PFSK-1 (cell line): Measurements from ENCODE around the gene MGAT3. TPM values are rescaled to one million over a fixed set of nuclear protein-coding genes. Genes with fewer than 3 reads are reported as not detected.

Experiments
- FOXP2 ChIP-seq: optimal IDR thresholded peaks from 2 replicates; pipeline ENCODE3; 2011; ENCODE audit warnings: borderline replicate concordance, control low read depth, inconsistent platforms; ENCODE audit not compliant: insufficient read depth; ENCODE audit errors: extremely low read length, extremely low read depth
- POLR2AphosphoS5 ChIP-seq: IDR thresholded peaks from 2 replicates; pipeline ENCODE4 v1.6.1; 2012; ENCODE audit warnings: low read depth, mild to moderate bottlenecking, control low read depth, low read length, moderate library complexity
- SIN3A ChIP-seq: IDR thresholded peaks from 2 replicates; pipeline ENCODE4 v1.6.1; 2012; ENCODE audit warnings: mild to moderate bottlenecking, low read length, moderate library complexity, borderline replicate concordance; ENCODE audit not compliant: insufficient read depth
- TAF1 ChIP-seq: IDR thresholded peaks from 2 replicates; pipeline ENCODE4 v1.6.1; 2012; ENCODE audit warnings: low read length, control low read depth, borderline replicate concordance; ENCODE audit not compliant: insufficient read depth
- polyA plus RNA-seq: library from polyadenylated mRNA; unstranded; fragments of >200 nt; gene quantifications from one replicate; pipeline ENCODE4 v1.2.1, GENCODE V29; 2012; ENCODE audit warnings: low read depth, missing spikeins; ENCODE audit not compliant: insufficient read length
- TF ChIP-seq, protein P1 (sequence below), 2 experiments: IDR thresholded peaks; 2 replicates each; pipeline versions ENCODE4 v1.6.1 to v1.8.0; 2011 to 2012; ENCODE audit warnings: low read depth in 2 of 2, low read length in 2 of 2, control low read depth in 1 of 2, inconsistent platforms in 1 of 2, mild to moderate bottlenecking in 1 of 2, moderate library complexity in 1 of 2; ENCODE audit not compliant: insufficient read depth in 1 of 2

MGAT3 gene, protein sequence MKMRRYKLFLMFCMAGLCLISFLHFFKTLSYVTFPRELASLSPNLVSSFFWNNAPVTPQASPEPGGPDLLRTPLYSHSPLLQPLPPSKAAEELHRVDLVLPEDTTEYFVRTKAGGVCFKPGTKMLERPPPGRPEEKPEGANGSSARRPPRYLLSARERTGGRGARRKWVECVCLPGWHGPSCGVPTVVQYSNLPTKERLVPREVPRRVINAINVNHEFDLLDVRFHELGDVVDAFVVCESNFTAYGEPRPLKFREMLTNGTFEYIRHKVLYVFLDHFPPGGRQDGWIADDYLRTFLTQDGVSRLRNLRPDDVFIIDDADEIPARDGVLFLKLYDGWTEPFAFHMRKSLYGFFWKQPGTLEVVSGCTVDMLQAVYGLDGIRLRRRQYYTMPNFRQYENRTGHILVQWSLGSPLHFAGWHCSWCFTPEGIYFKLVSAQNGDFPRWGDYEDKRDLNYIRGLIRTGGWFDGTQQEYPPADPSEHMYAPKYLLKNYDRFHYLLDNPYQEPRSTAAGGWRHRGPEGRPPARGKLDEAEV
- 0.72 TPM for polyA plus RNA-seq

GRCh38 chr22:39456522-39457197 is at the start of gene MGAT3:
Gene MGAT3 (plus strand): TSS chr22:39457012. CDS start chr22:39487348, 30,336 bp downstream.
- no peak for TF ChIP-seq TAF1
- TF ChIP-seq, protein P1, sequence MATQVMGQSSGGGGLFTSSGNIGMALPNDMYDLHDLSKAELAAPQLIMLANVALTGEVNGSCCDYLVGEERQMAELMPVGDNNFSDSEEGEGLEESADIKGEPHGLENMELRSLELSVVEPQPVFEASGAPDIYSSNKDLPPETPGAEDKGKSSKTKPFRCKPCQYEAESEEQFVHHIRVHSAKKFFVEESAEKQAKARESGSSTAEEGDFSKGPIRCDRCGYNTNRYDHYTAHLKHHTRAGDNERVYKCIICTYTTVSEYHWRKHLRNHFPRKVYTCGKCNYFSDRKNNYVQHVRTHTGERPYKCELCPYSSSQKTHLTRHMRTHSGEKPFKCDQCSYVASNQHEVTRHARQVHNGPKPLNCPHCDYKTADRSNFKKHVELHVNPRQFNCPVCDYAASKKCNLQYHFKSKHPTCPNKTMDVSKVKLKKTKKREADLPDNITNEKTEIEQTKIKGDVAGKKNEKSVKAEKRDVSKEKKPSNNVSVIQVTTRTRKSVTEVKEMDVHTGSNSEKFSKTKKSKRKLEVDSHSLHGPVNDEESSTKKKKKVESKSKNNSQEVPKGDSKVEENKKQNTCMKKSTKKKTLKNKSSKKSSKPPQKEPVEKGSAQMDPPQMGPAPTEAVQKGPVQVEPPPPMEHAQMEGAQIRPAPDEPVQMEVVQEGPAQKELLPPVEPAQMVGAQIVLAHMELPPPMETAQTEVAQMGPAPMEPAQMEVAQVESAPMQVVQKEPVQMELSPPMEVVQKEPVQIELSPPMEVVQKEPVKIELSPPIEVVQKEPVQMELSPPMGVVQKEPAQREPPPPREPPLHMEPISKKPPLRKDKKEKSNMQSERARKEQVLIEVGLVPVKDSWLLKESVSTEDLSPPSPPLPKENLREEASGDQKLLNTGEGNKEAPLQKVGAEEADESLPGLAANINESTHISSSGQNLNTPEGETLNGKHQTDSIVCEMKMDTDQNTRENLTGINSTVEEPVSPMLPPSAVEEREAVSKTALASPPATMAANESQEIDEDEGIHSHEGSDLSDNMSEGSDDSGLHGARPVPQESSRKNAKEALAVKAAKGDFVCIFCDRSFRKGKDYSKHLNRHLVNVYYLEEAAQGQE (IDR thresholded peaks at IDR 0.05; ENCODE audit: insufficient read depth in 1 of 2, low read depth in 2 of 2, low read length in 2 of 2) = no peak
- no peak for TF ChIP-seq FOXP2
- TF ChIP-seq POLR2AphosphoS5 = no peak
- TF ChIP-seq SIN3A = no peak

DNA sequence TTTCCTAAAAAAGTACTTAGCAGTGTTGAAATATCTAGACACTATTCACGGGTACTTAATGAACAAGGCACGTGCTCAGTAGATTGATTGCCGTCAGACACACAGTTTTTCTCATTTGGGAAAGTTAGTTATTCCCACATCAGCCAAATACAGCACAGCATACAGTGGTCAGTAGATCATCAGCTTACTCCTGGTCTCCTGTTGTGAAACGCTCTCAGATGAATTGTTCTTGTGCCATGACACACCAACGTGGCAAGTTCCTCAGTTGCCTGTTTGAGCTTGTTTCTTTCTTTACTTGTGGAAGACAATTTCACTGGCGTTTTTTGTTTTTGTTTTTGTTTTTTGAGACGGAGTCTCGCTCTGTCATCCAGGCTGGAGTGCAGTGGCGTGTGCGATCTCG is 48.6 kb upstream of the MGAT3 start:
- TF ChIP-seq POLR2AphosphoS5 (no peak), FOXP2 (no peak), TAF1 (no peak), SIN3A (no peak)
- TF ChIP-seq, protein P1 (IDR thresholded peaks at IDR 0.05; ENCODE audit: insufficient read depth in 1 of 2, low read depth in 2 of 2, low read length in 2 of 2) = no peak

- TF ChIP-seq TAF1 (no peak), POLR2AphosphoS5 (no peak), SIN3A (no peak), FOXP2 (no peak)
- TF ChIP-seq, protein P1 (IDR thresholded peaks at IDR 0.05; ENCODE audit: insufficient read depth in 1 of 2, low read depth in 2 of 2, low read length in 2 of 2) = no peak
These were observed 48.0 kb upstream of the MGAT3 start for GRCh38 chr22:39408807-39409206.

GRCh38 chr22:39409516-39410029 is 47.2 kb upstream of the MGAT3 start:
- TF ChIP-seq, protein P1 (IDR thresholded peaks at IDR 0.05; ENCODE audit: insufficient read depth in 1 of 2, low read depth in 2 of 2, low read length in 2 of 2) = no peak
- TF ChIP-seq SIN3A = no peak
